Endodermal cell (in vitro differentiated cells): Measurements from ENCODE around the gene AHSG. TPM values are rescaled to one million over a fixed set of nuclear protein-coding genes. Genes with fewer than 3 reads are reported as not detected.
A peak's percentile ranks its signal among the peaks of the same experiment; 100 is the strongest.

Experiments
- DNase-seq: peaks from one replicate; pipeline ENCODE4 v3.0.0-alpha.2; 2017
- H3K27ac ChIP-seq: 2 replicates; pipeline ENCODE4 v1.5.1; 2013; ENCODE audit warnings: mild to moderate bottlenecking, low read depth, low read length, moderate library complexity
- H3K27me3 ChIP-seq: 2 replicates; pipeline ENCODE4 v1.6.1; 2013; ENCODE audit warnings: mild to moderate bottlenecking, low read length, moderate library complexity; ENCODE audit not compliant: insufficient read depth, control insufficient read depth, poor library complexity, severe bottlenecking
- H3K36me3 ChIP-seq: 2 replicates; pipeline ENCODE4 v1.7.0; 2013; ENCODE audit warnings: mild to moderate bottlenecking, low read length, moderate library complexity; ENCODE audit not compliant: control insufficient read depth, insufficient read depth
- H3K4me1 ChIP-seq: one replicate; pipeline ENCODE4 v1.7.0; 2013; ENCODE audit warnings: low read length; ENCODE audit not compliant: control insufficient read depth, insufficient read depth
- H3K4me3 ChIP-seq: 2 replicates; pipeline ENCODE4 v1.5.1; 2013; ENCODE audit warnings: mild to moderate bottlenecking, low read length, moderate library complexity
- H3K9ac ChIP-seq: 2 replicates; pipeline ENCODE4 v1.6.1; 2013; ENCODE audit warnings: mild to moderate bottlenecking, low read length, moderate library complexity; ENCODE audit not compliant: poor library complexity, severe bottlenecking; ENCODE audit errors: extremely low read depth
- H3K9me3 ChIP-seq: 2 replicates; pipeline ENCODE4 v1.6.1; 2013; ENCODE audit warnings: mild to moderate bottlenecking, low read length, moderate library complexity; ENCODE audit not compliant: control insufficient read depth
- H3K27ac Mint-ChIP-seq: 2 replicates; pipeline ENCODE4 v1.8.0; 2020; ENCODE audit warnings: mixed read lengths
- H3K27me3 Mint-ChIP-seq: 2 replicates; pipeline ENCODE4 v1.8.0; 2021; ENCODE audit warnings: mild to moderate bottlenecking, mixed read lengths; ENCODE audit not compliant: insufficient read depth
- H3K36me3 Mint-ChIP-seq: 2 replicates; pipeline ENCODE4 v1.8.0; 2020; ENCODE audit warnings: low read depth, mixed read lengths
- H3K4me1 Mint-ChIP-seq: 2 replicates; pipeline ENCODE4 v1.8.0; 2020; ENCODE audit warnings: mixed read lengths
- H3K4me3 Mint-ChIP-seq: 2 replicates; pipeline ENCODE4 v1.8.0; 2020; ENCODE audit warnings: mild to moderate bottlenecking, moderate library complexity, mixed read lengths
- H3K9me3 Mint-ChIP-seq: 2 replicates; pipeline ENCODE4 v1.8.0; 2020; ENCODE audit warnings: mild to moderate bottlenecking, mixed read lengths
- WGBS, 2 experiments: methylation state at CpG; one replicate each; pipeline versions ENCODE4 v1.1.5 to v1.1.7; 2013; ENCODE audit warnings: missing lambda C conversion rate in 2 of 2, mixed read lengths in 1 of 2; ENCODE audit not compliant: insufficient coverage in 1 of 2, insufficient read length in 1 of 2; 5-methylcytosine and 5-hydroxymethylcytosine counted together
- long read RNA-seq, 4 experiments: library from polyadenylated mRNA in 2 of 4; library from RNA in 1 of 4; library from capped mRNA in 1 of 4; stranded (forward) in 3 of 4; unstranded in 1 of 4; transcript quantifications; one replicate each; pipeline ENCODE4 v2.0.0, GENCODE V29; 2020 to 2021; ENCODE audit warnings: inconsistent platforms in 1 of 4
- polyA plus RNA-seq, 2 experiments: library from polyadenylated mRNA; stranded (reverse); fragments of 50-300 nt; gene quantifications; one replicate each; pipeline ENCODE4 v1.2.3, GENCODE V29; 2013
- total RNA-seq, 2 donors: library from RNA; stranded (reverse); fragmentation: NEBNext Ultra II Directional in 1 of 2; extraction: Animal tissue kit (Norgen Biotek cat#: 25700) in 1 of 2; gene quantifications; 2 replicates in 1 of 2; 3 replicates in 1 of 2; pipeline ENCODE4 v1.2.1, GENCODE V29; 2021
- TF ChIP-seq, protein P1 (sequence below): fragments of 200-600 bp; sonication (generic); conservative IDR thresholded peaks from 2 replicates; pipeline ENCODE4 v1.5.0; 2021; ENCODE audit warnings: antibody characterized with exemption, mild to moderate bottlenecking

Gene AHSG, protein sequence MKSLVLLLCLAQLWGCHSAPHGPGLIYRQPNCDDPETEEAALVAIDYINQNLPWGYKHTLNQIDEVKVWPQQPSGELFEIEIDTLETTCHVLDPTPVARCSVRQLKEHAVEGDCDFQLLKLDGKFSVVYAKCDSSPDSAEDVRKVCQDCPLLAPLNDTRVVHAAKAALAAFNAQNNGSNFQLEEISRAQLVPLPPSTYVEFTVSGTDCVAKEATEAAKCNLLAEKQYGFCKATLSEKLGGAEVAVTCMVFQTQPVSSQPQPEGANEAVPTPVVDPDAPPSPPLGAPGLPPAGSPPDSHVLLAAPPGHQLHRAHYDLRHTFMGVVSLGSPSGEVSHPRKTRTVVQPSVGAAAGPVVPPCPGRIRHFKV
- total RNA-seq = not detected
- polyA plus RNA-seq (2013, experiment 1 of 2) = 0.25 TPM
- polyA plus RNA-seq (2013, experiment 2 of 2) = 0.33 TPM
- long read RNA-seq, experiment 1 = 0 reads
- long read RNA-seq, experiment 2 = 0 reads
- long read RNA-seq, experiment 3 = 0 reads
- long read RNA-seq, experiment 4 = 0 reads

DNA sequence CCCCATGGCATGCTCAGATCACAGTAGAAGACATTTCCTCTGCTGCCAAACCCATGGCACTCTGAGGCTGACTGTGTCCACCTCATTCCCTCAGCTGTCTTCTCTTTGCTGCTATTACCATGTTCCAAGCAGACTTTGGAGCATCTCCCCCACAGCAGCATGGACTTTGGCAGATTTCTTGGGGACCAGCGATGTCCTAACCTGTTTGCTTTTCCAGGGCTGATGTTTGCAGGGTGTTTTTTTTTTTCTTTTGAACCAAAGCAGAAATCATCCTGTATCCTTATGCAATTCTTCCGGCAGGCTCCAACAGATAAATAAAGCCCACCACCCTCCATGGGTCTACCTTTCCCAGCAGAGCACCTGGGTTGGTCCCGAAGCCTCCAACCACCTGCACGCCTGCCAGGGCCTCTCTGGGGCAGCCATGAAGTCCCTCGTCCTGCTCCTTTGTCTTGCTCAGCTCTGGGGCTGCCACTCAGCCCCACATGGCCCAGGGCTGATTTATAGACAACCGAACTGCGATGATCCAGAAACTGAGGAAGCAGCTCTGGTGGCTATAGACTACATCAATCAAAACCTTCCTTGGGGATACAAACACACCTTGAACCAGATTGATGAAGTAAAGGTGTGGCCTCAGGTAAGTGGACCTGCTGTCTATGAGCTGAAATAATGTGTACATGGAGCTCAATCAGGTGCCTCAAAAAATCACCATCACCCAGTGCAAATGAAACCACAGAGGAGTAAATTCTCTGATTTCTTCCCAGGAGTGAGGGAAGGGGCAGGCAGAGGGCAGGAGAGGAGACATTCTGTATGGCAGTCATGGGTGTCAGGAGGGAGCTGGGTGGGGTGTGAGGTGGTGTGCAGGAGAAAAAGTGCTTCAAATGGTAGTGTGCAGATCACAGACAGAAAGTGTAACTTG, at the start of gene AHSG:
TSS of gene AHSG (plus strand) at position 340 of the 916 bp plus-strand sequence. CDS start at position 422, 82 bp downstream.
- Mint-ChIP-seq H3K4me3 (no peak within 1 kb of the TSS), H3K4me1 (peaks cover 8% of the 10 kb centered on the region), H3K36me3 (no peaks in the 10 kb centered on the region), H3K27ac (no peak within 1 kb of the TSS), H3K9me3 (no peaks in the 10 kb centered on the region), H3K27me3 (peaks cover 53% of the 10 kb centered on the region)
- Histone ChIP-seq H3K9ac (no peak within 1 kb of the TSS), H3K9me3 (no peaks in the 10 kb centered on the region), H3K27ac (no peak within 1 kb of the TSS), H3K4me1 (no peaks in the 10 kb centered on the region), H3K27me3 (peaks cover 29% of the 10 kb centered on the region), H3K4me3 (no peak within 1 kb of the TSS), H3K36me3 (no peaks in the 10 kb centered on the region)
- 76 to 87% methylated on average over 4 to 7 of the region's 7 CpGs for WGBS, 2 experiments
- DNase-seq = no peak
- TF ChIP-seq, protein P1, sequence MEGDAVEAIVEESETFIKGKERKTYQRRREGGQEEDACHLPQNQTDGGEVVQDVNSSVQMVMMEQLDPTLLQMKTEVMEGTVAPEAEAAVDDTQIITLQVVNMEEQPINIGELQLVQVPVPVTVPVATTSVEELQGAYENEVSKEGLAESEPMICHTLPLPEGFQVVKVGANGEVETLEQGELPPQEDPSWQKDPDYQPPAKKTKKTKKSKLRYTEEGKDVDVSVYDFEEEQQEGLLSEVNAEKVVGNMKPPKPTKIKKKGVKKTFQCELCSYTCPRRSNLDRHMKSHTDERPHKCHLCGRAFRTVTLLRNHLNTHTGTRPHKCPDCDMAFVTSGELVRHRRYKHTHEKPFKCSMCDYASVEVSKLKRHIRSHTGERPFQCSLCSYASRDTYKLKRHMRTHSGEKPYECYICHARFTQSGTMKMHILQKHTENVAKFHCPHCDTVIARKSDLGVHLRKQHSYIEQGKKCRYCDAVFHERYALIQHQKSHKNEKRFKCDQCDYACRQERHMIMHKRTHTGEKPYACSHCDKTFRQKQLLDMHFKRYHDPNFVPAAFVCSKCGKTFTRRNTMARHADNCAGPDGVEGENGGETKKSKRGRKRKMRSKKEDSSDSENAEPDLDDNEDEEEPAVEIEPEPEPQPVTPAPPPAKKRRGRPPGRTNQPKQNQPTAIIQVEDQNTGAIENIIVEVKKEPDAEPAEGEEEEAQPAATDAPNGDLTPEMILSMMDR = no peak

DNA sequence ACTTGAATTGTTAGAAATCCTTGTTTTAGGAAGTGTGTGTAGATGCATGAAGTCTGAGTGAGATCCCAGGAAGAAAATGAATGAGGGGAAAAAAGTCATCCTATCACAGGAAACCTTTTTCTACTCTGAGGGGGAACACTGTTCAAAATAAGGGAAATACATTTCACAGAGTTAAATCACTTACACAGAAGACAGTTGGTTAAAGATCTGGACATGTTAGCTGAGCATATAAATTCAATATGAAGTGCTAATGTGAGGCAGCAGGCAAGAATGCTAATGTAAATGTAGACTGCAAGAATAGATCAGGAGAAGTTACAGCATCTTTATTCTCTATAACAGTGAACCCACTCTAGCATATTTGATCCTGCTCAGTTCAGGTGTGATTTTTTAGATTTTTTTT, 48.3 kb upstream of the AHSG start:
- no peak overlapping the region for H3K9ac ChIP-seq
- H3K27me3 ChIP-seq = no peaks in the 10 kb centered on the region
- H3K4me3 Mint-ChIP-seq = no peak overlapping the region
- no peak overlapping the region for H3K4me3 ChIP-seq
- H3K27me3 Mint-ChIP-seq = no peaks in the 10 kb centered on the region
- H3K27ac Mint-ChIP-seq = no peak overlapping the region
- peaks cover 9% of the 10 kb centered on the region for H3K4me1 Mint-ChIP-seq
- H3K36me3 Mint-ChIP-seq = peaks cover 6% of the 10 kb centered on the region
- no peaks in the 10 kb centered on the region for H3K36me3 ChIP-seq
- no peak overlapping the region for H3K27ac ChIP-seq
- DNase-seq = no peak
- TF ChIP-seq, protein P1 = no peak
- no peaks in the 10 kb centered on the region for H3K4me1 ChIP-seq
- no peaks in the 10 kb centered on the region for H3K9me3 ChIP-seq
- no peaks in the 10 kb centered on the region for H3K9me3 Mint-ChIP-seq

DNA sequence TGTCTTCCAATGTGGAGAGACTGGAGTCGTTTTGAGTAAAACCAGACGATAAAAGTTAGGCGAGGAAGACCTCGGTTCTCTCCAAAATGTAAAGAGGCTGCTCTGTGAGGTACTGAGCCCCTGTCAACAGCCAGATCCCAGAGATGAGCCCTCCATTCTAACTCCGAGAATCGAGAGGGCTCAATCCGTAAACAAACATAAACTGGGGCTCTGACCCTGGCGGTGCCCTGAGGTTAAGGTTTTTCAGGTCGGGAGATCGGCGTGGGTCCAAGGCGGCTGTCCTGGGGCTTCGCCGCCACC, 46.1 kb upstream of the AHSG start:
- Histone ChIP-seq H3K4me3 (peak overlapping the region; percentile 97), H3K36me3 (peaks cover 1% of the 10 kb centered on the region), H3K9ac (peak overlapping the region; percentile 61), H3K9me3 (no peaks in the 10 kb centered on the region), H3K27ac (no peak overlapping the region), H3K4me1 (no peaks in the 10 kb centered on the region), H3K27me3 (no peaks in the 10 kb centered on the region)
- Mint-ChIP-seq H3K27me3 (no peaks in the 10 kb centered on the region), H3K4me3 (peak overlapping the region; percentile 91), H3K27ac (peak overlapping the region; percentile 95), H3K4me1 (peaks cover 16% of the 10 kb centered on the region), H3K36me3 (peaks cover 6% of the 10 kb centered on the region), H3K9me3 (no peaks in the 10 kb centered on the region)
- TF ChIP-seq, protein P1 = peak; percentile 27
- DNase-seq = no peak
- 0% methylated on average over 12 to 14 of the region's 14 CpGs for WGBS, 2 experiments
